Chondrocyte (in vitro differentiated cells): ENCODE results near the gene FXYD3. TPM values are rescaled to one million over a fixed set of nuclear protein-coding genes. Genes with fewer than 3 reads are reported as not detected.
"Not testable (repeated sequence)": the region's sequence is repeated elsewhere in the genome, so short reads cannot be mapped to it uniquely, and the experiment has no call there.

Source experiments
- DNase-seq: peaks from one replicate; pipeline ENCODE4 v3.0.0; 2021; ENCODE audit warnings: mixed read lengths, low spot score
- H3K27ac Mint-ChIP-seq: one replicate; pipeline ENCODE4 v1.8.0; 2021; ENCODE audit warnings: mild to moderate bottlenecking, moderate library complexity, mixed read lengths; ENCODE audit not compliant: unreplicated experiment
- H3K27me3 Mint-ChIP-seq: 2 replicates; pipeline ENCODE4 v1.8.0; 2021; ENCODE audit warnings: low read depth, mixed read lengths
- H3K36me3 Mint-ChIP-seq: 2 replicates; pipeline ENCODE4 v1.8.0; 2021; ENCODE audit warnings: low read depth, mixed read lengths
- H3K4me1 Mint-ChIP-seq: 2 replicates; pipeline ENCODE4 v1.8.0; 2021; ENCODE audit warnings: low read depth, mild to moderate bottlenecking, mixed read lengths
- H3K4me3 Mint-ChIP-seq: one replicate; pipeline ENCODE4 v1.8.0; 2021; ENCODE audit warnings: mild to moderate bottlenecking, moderate library complexity, mixed read lengths; ENCODE audit not compliant: unreplicated experiment
- H3K9me3 Mint-ChIP-seq: 2 replicates; pipeline ENCODE4 v1.8.0; 2021; ENCODE audit warnings: low read depth, mixed read lengths
- total RNA-seq: library from RNA; stranded (reverse); gene quantifications from 3 replicates; pipeline ENCODE4 v1.2.1, GENCODE V29; 2021
- TF ChIP-seq, protein P1 (sequence below): fragments of 200-600 bp; sonication (generic); IDR thresholded peaks from 2 replicates; pipeline ENCODE4 v1.5.0; 2021; ENCODE audit warnings: antibody characterized with exemption, mild to moderate bottlenecking, moderate library complexity

FXYD3 gene
- total RNA-seq, 1 donor from 2014 or later = not detected

- no peaks in the 10 kb centered on the region for H3K27me3 Mint-ChIP-seq
- peak overlapping the region; percentile 66 for H3K27ac Mint-ChIP-seq
- no peak overlapping the region for H3K4me3 Mint-ChIP-seq
- H3K9me3 Mint-ChIP-seq = no peaks in the 10 kb centered on the region
- H3K4me1 Mint-ChIP-seq = peaks cover 44% of the 10 kb centered on the region
- no peaks in the 10 kb centered on the region for H3K36me3 Mint-ChIP-seq
- DNase-seq = no peak
- TF ChIP-seq, protein P1, sequence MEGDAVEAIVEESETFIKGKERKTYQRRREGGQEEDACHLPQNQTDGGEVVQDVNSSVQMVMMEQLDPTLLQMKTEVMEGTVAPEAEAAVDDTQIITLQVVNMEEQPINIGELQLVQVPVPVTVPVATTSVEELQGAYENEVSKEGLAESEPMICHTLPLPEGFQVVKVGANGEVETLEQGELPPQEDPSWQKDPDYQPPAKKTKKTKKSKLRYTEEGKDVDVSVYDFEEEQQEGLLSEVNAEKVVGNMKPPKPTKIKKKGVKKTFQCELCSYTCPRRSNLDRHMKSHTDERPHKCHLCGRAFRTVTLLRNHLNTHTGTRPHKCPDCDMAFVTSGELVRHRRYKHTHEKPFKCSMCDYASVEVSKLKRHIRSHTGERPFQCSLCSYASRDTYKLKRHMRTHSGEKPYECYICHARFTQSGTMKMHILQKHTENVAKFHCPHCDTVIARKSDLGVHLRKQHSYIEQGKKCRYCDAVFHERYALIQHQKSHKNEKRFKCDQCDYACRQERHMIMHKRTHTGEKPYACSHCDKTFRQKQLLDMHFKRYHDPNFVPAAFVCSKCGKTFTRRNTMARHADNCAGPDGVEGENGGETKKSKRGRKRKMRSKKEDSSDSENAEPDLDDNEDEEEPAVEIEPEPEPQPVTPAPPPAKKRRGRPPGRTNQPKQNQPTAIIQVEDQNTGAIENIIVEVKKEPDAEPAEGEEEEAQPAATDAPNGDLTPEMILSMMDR = no peak
Measured at GRCh38 chr19:35149463-35149862, 33.8 kb downstream of the FXYD3 start.

DNA sequence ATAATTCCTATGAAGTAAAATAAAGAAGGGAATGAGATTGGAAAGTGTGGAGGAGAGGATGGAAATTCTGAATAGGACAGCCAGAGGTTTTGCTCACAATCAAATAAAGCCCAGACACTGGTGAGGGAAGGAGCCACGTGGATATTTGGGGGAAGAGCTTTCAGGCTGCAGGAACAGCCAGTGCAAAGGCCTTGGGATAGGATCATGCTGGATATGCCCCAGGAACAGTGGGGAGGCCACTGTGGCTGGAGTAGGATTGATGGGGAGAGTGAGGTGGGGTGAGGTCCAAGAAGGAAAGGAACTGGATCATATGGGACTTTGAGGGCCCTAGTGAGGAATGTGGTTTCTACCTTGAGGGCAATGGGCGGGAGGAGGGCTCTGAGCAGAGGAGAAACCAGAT, 34.8 kb downstream of the FXYD3 start:
- Mint-ChIP-seq H3K9me3 (no peaks in the 10 kb centered on the region), H3K4me3 (no peak overlapping the region), H3K36me3 (no peaks in the 10 kb centered on the region), H3K4me1 (peaks cover 47% of the 10 kb centered on the region), H3K27me3 (no peaks in the 10 kb centered on the region), H3K27ac (no peak overlapping the region)
- TF ChIP-seq, protein P1 = no peak
- DNase-seq = no peak

GRCh38 chr19:35151273-35152065, 35.8 kb downstream of the FXYD3 start:
- H3K4me1 Mint-ChIP-seq = peaks cover 57% of the 10 kb centered on the region
- peaks cover 2% of the 10 kb centered on the region for H3K36me3 Mint-ChIP-seq
- H3K9me3 Mint-ChIP-seq = no peaks in the 10 kb centered on the region
- H3K27me3 Mint-ChIP-seq = no peaks in the 10 kb centered on the region
- no peak overlapping the region for H3K27ac Mint-ChIP-seq
- no peak overlapping the region for H3K4me3 Mint-ChIP-seq
- DNase-seq = no peak
- TF ChIP-seq, protein P1 = no peak

DNA sequence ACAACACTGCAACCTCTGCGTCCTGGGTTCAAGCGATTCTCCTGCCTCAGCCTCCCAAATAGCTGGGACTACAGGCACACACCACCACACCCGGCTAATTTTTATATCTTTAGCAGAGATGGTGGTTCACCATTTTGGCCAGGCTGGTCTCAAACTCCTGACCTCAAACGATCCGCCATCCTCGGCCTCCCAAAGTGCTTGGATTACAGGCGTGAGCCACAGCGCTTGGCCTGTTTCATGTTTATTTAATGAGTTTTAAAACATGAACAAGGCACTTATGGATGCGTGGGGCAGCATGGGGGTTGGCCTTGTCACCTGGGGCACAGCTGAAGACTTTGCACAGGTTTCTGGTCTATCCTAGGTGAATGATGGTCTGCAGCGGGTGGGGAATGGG, 37.5 kb downstream of the FXYD3 start:
- Mint-ChIP-seq H3K4me1 (peaks cover 59% of the 10 kb centered on the region), H3K4me3 (peak overlapping the region; percentile 99)
- H3K27ac Mint-ChIP-seq = not testable (repeated sequence)

DNA sequence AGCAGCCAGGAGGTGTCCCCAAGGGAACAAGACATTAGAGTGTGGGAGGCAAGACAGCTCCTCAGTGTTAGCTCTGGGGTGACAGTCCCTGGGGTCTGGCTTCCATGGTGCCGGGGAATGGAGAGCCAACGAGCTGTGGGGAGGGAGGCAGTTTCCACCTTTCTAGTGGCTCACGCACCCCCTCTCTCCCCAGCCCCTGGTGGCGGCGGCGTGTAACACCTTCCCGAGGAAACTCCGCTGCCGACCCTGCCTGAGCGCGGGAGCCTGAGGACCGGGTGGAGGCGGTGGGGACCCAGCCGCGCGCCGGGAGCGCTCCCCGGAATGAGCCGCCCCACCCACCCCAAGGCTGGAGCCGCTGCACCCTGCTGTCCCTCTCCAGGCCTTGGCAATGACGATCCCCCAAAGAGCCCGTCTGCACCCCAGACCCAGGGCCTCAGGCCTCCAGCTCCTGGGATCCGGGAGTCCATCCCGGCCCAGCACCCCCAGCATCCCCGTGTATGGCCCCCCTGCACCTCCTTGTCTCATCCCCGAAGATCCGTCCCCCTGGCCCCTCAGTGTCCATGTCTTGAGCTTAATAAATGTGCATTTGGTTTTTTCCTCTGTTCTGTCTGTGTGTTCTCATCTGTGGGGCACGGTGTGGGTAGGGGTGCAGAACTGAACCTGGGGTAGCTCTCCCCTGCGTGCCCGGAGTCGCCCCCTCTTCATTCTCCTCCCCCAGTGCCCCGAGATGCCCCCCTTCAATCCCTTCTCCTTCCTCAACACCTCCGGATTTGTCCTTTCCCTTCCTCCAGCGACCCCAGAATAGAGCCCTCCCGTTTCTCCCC, 38.3 kb downstream of the FXYD3 start:
- no peaks in the 10 kb centered on the region for H3K27me3 Mint-ChIP-seq

More for the DNA sequence above, 37.5 kb downstream of the FXYD3 start:
- DNase-seq, H3K36me3 Mint-ChIP-seq, H3K27me3 Mint-ChIP-seq, H3K9me3 Mint-ChIP-seq: not testable (repeated sequence)

More for the DNA sequence above, 38.3 kb downstream of the FXYD3 start:
- Mint-ChIP-seq H3K9me3 (no peaks in the 10 kb centered on the region), H3K36me3 (peaks cover 10% of the 10 kb centered on the region), H3K4me3 (peak overlapping the region; percentile 99), H3K27ac (peak overlapping the region; percentile 64), H3K4me1 (peaks cover 59% of the 10 kb centered on the region)
- DNase-seq = no peak
- TF ChIP-seq, protein P1 = peak; percentile 78
